HepG2 (cell line): Measurements from ENCODE around the gene PREP. TPM values are rescaled to one million over a fixed set of nuclear protein-coding genes. Genes with fewer than 3 reads are reported as not detected.

Source experiments
- ATAC-seq: fragments of 200-7000 bp; cut with Tn5 transposase; 3 replicates; pipeline ENCODE4 v1.9.1; 2020; ENCODE audit warnings: mild to moderate bottlenecking, moderate library complexity
- BruUV-seq: library from RNA; stranded (reverse); fragments of 400-500 nt; replicated peaks from 2 replicates; lab custom pipeline; 2021; lab: Mats Ljungman, UMichigan
- CTCF ChIA-PET: fragments of 300-600 bp; formaldehyde crosslinking; extraction: SDS; loops from one replicate; lab custom pipeline; 2021; ENCODE audit warnings: low total read pairs, inconsistent platforms, low intra/inter-chr PET ratio; lab: Yijun Ruan, JAX
- POLR2A ChIA-PET: fragments of 350-600 bp; sonication (Branson Sonifier 250); formaldehyde crosslinking; loops from one replicate; lab custom pipeline; 2020; ENCODE audit warnings: antibody characterized with exemption, inconsistent platforms; lab: Yijun Ruan, JAX
- DNase-seq: peaks from one replicate; pipeline ENCODE4 v3.0.0-alpha.2; 2015; ENCODE audit warnings: low spot score
- FAIRE-seq: peaks from 3 replicates; lab custom pipeline; 2011; peaks lifted over from hg19 to GRCh38; lab: Jason Lieb, UNC
- H2AFZ ChIP-seq: one replicate; pipeline ENCODE4 v1.6.1; 2011; ENCODE audit warnings: low read length, inconsistent platforms
- H3K27ac ChIP-seq: fragments of 300-600 bp; 3 replicates; pipeline ENCODE4 v1.8.0; 2011; ENCODE audit warnings: mixed run types, mild to moderate bottlenecking, mixed read lengths, low read length, inconsistent platforms; ENCODE audit not compliant: insufficient read depth; ENCODE audit errors: extremely low read length
- H3K27me3 ChIP-seq, 2 experiments: fragments of 200-600 bp in 1 of 2; 2 replicates in 1 of 2; 3 replicates in 1 of 2; pipeline versions ENCODE4 v1.6.0 to v1.8.0; 2011; ENCODE audit warnings: low read length in 2 of 2, mild to moderate bottlenecking in 2 of 2, moderate library complexity in 2 of 2, inconsistent platforms in 1 of 2; ENCODE audit not compliant: insufficient read depth in 2 of 2, control insufficient read depth in 1 of 2
- H3K36me3 ChIP-seq, 2 experiments: fragments of 200-600 bp in 1 of 2; replicated peaks in 1 of 2; 2 replicates in 1 of 2; 3 replicates in 1 of 2; pipeline versions ENCODE4 v1.5.1 to v1.8.0; 2011; ENCODE audit warnings: low read length in 2 of 2, inconsistent platforms in 1 of 2; ENCODE audit not compliant: insufficient read depth in 2 of 2, control insufficient read depth in 1 of 2
- H3K4me1 ChIP-seq: 2 replicates; pipeline ENCODE4 v1.5.1; 2012; ENCODE audit warnings: low read length, inconsistent platforms; ENCODE audit not compliant: insufficient read depth
- H3K4me2 ChIP-seq: 2 replicates; pipeline ENCODE4 v1.6.0; 2011; ENCODE audit warnings: low read depth, low read length, inconsistent platforms
- H3K4me3 ChIP-seq, 3 experiments: fragments of 200-600 bp in 1 of 3; sonication (generic), shearing (Covaris generic) in 1 of 3; replicated peaks in 1 of 3; 2 replicates each; pipeline ENCODE4 v1.5.1; 2011 to 2016; ENCODE audit warnings: low read length in 3 of 3, inconsistent platforms in 2 of 3, low read depth in 2 of 3, mild to moderate bottlenecking in 2 of 3, control low read depth in 1 of 3, mixed read lengths in 1 of 3; ENCODE audit not compliant: insufficient read depth in 1 of 3
- H3K79me2 ChIP-seq: one replicate; pipeline ENCODE4 v1.6.1; 2011; ENCODE audit warnings: low read length, inconsistent platforms; ENCODE audit not compliant: insufficient read depth
- H3K9ac ChIP-seq: 2 replicates; pipeline ENCODE4 v1.6.0; 2011; ENCODE audit warnings: mild to moderate bottlenecking, low read depth, low read length, inconsistent platforms; ENCODE audit not compliant: insufficient read depth
- H3K9me3 ChIP-seq: 2 replicates; pipeline ENCODE4 v1.5.1; 2012; ENCODE audit warnings: mild to moderate bottlenecking, low read length
- H4K20me1 ChIP-seq: 2 replicates; pipeline ENCODE4 v1.6.0; 2011; ENCODE audit warnings: inconsistent platforms, mild to moderate bottlenecking, low read length, moderate library complexity; ENCODE audit not compliant: insufficient read depth
- CBX1 ChIP-seq: IDR thresholded peaks from one replicate; pipeline ENCODE4 v1.6.1; 2016; ENCODE audit warnings: antibody characterized with exemption, low read depth
- CTCF ChIP-seq: sonication (generic); formaldehyde crosslinking; IDR thresholded peaks from 2 replicates; pipeline ENCODE4 v1.5.0; 2020; ENCODE audit warnings: mild to moderate bottlenecking, missing genetic modification reagents, moderate library complexity
- SMC3 ChIP-seq: IDR thresholded peaks from 2 replicates; pipeline ENCODE4 v1.6.1; 2011; ENCODE audit warnings: low read length, improper control_type of control experiment
- STAG1 ChIP-seq: sonication (generic); formaldehyde crosslinking; IDR thresholded peaks from 2 replicates; pipeline ENCODE4 v1.4.0; 2020; ENCODE audit warnings: missing genetic modification reagents
- TOPORS ChIP-seq: sonication (generic); formaldehyde crosslinking; IDR thresholded peaks from 2 replicates; pipeline ENCODE4 v1.8.0; 2023; ENCODE audit warnings: mild to moderate bottlenecking, missing genetic modification reagents
- ZNF225 ChIP-seq: sonication (generic); formaldehyde crosslinking; IDR thresholded peaks from 2 replicates; pipeline ENCODE4 v1.4.0; 2020; ENCODE audit warnings: mild to moderate bottlenecking, missing genetic modification reagents
- ZNF549 ChIP-seq: sonication (generic); formaldehyde crosslinking; IDR thresholded peaks from 2 replicates; pipeline ENCODE4 v1.5.0; 2020; ENCODE audit warnings: missing genetic modification reagents
- ZNF850 ChIP-seq: sonication (generic); formaldehyde crosslinking; conservative IDR thresholded peaks from 2 replicates; pipeline ENCODE4 v1.9.0; 2021; ENCODE audit warnings: mild to moderate bottlenecking, missing genetic modification reagents
- WGBS: methylation state at CpG from one replicate; pipeline ENCODE4 v1.1.6; 2017; ENCODE audit warnings: low lambda C conversion rate; 5-methylcytosine and 5-hydroxymethylcytosine counted together
- in situ Hi-C: cut with HindIII; loops from 2 replicates; pipeline ENCODE4 v1.10.0; 2017; ENCODE audit warnings: low pct_unique_long_range_greater_than_20kb; ENCODE audit not compliant: extremely low pct_ligation_motif_present
- intact Hi-C: fragments of 100-400 bp; cut with micrococcal nuclease; formaldehyde crosslinking; loops from one replicate; pipeline ENCODE4 v1.10.0; 2022; ENCODE audit not compliant: unreplicated experiment
- polyA plus RNA-seq, 8 experiments: library from polyadenylated mRNA; depleted of rRNA in 3 of 8; stranded (reverse) in 7 of 8; unstranded in 1 of 8; fragments of >200 nt; fragmentation: Illumina TruSeq in 4 of 8; extraction: Trizol in 4 of 8; gene quantifications; 2 replicates each; pipeline versions ENCODE4 v1.2.1 to v1.2.3, GENCODE V29; 2011 to 2016; ENCODE audit warnings: low read depth in 4 of 8, missing spikeins in 1 of 8, mixed read lengths in 1 of 8; ENCODE audit not compliant: insufficient read depth in 1 of 8
- total RNA-seq, 5 experiments: library from RNA; depleted of rRNA; stranded (reverse); fragments of >200 nt; fragmentation: Illumina TruSeq; extraction: Trizol; gene quantifications; 2 replicates each; pipeline ENCODE4 v1.2.3, GENCODE V29; 2016; ENCODE audit warnings: low read depth in 1 of 5

Gene PREP
- total and polyA plus RNA-seq, 2 of the 13 experiments (the other 11 are each of a cell fraction or from before 2014, with no cell fraction given): 12.6 to 15.9 TPM

- H4K20me1 ChIP-seq: no peaks in the 10 kb centered on the region
- TF ChIP-seq ZNF850 (CRISPR knock-in tag): no peak
- TF ChIP-seq TOPORS (CRISPR knock-in tag): no peak
- TF ChIP-seq ZNF225 (CRISPR knock-in tag): no peak
- peak; percentile 11; the same call in 1 of the 2 replicates for TF ChIP-seq CTCF (CRISPR knock-in tag)
- peak; percentile 24; the same call in 1 of the 2 replicates for TF ChIP-seq STAG1 (CRISPR knock-in tag)
- TF ChIP-seq CBX1: no peak
- 0 out of 2 replicates have a peak, but pooled peaks have one; percentile 8 for TF ChIP-seq SMC3
- TF ChIP-seq ZNF549 (CRISPR knock-in tag): no peak
- TF ChIP-seq, all 625 proteins: peak for 3
- ChIA-PET POLR2A (no interaction called here), CTCF (no interaction called here)
- no peak overlapping the region for H3K27ac ChIP-seq
- H3K4me2 ChIP-seq: no peak overlapping the region
- WGBS: 80% methylated on average over 1 of the region's 1 CpG
- in situ Hi-C loops (no loop called here), intact Hi-C loops (loop anchor here (2.0 kb wide), 1 partner anchor 276 kb away; no protein-coding TSS in a partner anchor)
- no TSS peak for BruUV-seq
- peaks cover 11 to 51% of the 10 kb centered on the region in 2 experiments for H3K36me3 ChIP-seq
- no peaks in the 10 kb centered on the region for H3K79me2 ChIP-seq
- H2AFZ ChIP-seq: no peak overlapping the region
- no peak for DNase-seq
- no peaks in the 10 kb centered on the region for H3K9me3 ChIP-seq
- no peak for ATAC-seq
- H3K4me3 ChIP-seq: no peak overlapping the region
- FAIRE-seq: no peak
- H3K9ac ChIP-seq: no peak overlapping the region
- H3K4me1 ChIP-seq: no peaks in the 10 kb centered on the region
- no peaks in the 10 kb centered on the region for H3K27me3 ChIP-seq
Observed at GRCh38 chr6:105363100-105363754, 39.7 kb downstream of the PREP start.
